Renal cortex interstitium (tissue), 11 donors: Measurements from ENCODE around the gene SCPEP1. TPM values are rescaled to one million over a fixed set of nuclear protein-coding genes. Genes with fewer than 3 reads are reported as not detected.

Experiments
- DNase-seq, 11 donors: peaks; one replicate each; pipeline ENCODE4 v3.0.0-alpha.2; 2013; ENCODE audit warnings: low read depth in 9 of 11, low spot score in 4 of 11; ENCODE audit errors: extremely low read depth in 1 of 11
- polyA plus RNA-seq, 3 donors: library from polyadenylated mRNA; unstranded; fragments of 120-200 nt; gene quantifications; one replicate each; pipeline ENCODE4 v1.2.1, GENCODE V29; 2013; ENCODE audit not compliant: insufficient read length in 3 of 3

The SCPEP1 gene
- polyA plus RNA-seq, 3 donors: 73.2 to 94.7 (median 76.2) TPM

GRCh38 chr17:57051886-57052361 is 74.0 kb downstream of the SCPEP1 start:
- peak in 4 of 11 donors; percentile 34 to 59 (median 48) for DNase-seq

Other genes with a start within 250 kb of the SCPEP1 start
- gene C17orf67, start 144.2 kb upstream of the SCPEP1 start, polyA plus RNA-seq: 1 to 10 TPM in 2 of 3 donors, under 1 TPM in 1; 0.70 to 2.2 (median 1.3) TPM
- 1 to 10 TPM; 3.1 to 6.3 (median 4.9) TPM for gene DGKE, start 144.0 kb upstream of the SCPEP1 start, polyA plus RNA-seq
- 10 to 100 TPM; 27.9 to 35.5 (median 32.9) TPM for gene TRIM25, start 64.1 kb upstream of the SCPEP1 start, polyA plus RNA-seq
- gene COIL, start 17.1 kb upstream of the SCPEP1 start, polyA plus RNA-seq: 10 to 100 TPM; 28.9 to 33.4 (median 29.2) TPM
- gene AKAP1, start 107.1 kb downstream of the SCPEP1 start, polyA plus RNA-seq: 10 to 100 TPM; 32.5 to 37.0 (median 33.4) TPM